NCI-H1436 treated with DMSO at 0.1 percent for 48 hours (cell line): Measurements from ENCODE around the gene G3BP1.
"Not testable (repeated sequence)": the region's sequence is repeated elsewhere in the genome, so short reads cannot be mapped to it uniquely, and the experiment has no call there.

Experiments
- DNase-seq: peaks from one replicate; lab custom pipeline; 2025; lab: John Stamatoyannopoulos, UW

The G3BP1 gene

DNA sequence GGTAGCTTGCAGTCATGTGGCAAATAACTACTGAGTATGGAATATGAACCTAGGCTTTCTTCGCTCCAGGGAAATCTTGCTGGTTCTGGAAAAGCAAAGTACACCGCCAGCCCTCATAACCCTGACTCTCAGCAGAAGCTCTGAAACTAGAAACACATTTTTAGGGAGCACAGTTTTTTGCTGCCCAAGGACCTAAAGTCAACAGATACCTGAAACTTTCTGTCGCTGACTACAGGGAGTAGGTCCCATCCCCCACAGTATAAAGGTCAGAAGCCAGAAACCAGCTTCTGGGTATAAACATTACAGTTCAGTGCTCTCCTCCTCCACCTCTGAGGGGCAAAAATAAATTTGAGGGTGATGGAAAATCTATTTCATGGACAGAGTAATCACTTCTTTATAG is 16.4 kb upstream of the G3BP1 start:
- DNase-seq, result no peak

DNA sequence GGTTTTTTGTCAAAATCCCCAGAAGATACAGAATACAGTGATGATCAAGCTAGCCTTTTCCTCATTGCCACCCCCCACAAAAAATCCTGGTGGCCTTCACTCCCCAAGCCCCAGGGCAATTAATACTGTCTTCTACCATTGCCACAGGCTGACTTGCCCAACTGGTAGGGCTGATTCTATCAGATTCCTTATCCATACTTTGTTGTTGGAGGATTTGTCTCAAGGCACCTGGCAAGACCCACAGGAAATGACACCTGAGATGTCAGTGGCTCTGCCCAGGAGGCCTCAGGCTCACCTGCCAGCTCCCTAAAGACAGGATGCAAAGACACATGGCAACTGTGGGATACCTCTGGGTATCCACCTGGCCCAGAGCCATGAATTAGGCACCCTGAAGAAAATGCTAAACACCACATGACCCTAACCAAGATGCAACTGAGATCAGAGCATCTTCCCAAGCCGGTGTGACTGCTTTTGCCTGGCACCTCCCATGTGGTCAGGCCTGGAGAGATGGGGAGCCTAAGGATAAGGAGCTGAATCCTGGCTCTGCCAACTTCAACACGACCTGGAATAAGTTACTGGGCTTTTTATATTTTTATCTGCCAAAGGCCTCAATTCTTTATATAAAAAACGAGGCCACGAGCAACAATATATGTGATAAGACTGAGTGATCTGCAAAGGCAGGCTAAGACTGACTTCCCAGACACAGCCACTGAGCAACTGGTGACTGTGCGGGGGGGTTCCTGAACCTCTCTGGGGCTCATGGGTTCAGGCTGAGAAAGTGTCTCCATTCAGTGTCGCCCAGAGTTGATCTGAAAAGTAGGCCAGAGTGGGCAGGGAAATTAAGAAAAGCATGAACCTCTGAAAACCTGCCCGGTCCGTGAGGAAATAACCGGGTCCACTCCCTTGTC is 14.3 kb upstream of the G3BP1 start:
- DNase-seq, result no peak

DNA sequence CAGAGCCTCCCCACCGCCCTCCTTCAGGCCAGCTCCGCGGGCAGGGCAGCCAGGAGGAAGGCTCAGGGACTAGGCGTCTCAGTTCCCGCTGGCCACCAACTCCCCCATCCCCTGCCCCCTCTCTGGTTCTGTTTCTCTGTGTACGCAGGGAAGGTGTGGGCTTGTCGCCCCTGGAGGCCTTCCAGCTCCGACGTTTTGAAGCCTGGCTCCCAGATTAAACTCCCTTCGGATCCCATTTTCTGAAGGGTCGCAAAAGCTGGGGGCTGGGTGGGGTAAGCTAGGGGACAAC is 13.7 kb upstream of the G3BP1 start:
- no peak for DNase-seq

DNA sequence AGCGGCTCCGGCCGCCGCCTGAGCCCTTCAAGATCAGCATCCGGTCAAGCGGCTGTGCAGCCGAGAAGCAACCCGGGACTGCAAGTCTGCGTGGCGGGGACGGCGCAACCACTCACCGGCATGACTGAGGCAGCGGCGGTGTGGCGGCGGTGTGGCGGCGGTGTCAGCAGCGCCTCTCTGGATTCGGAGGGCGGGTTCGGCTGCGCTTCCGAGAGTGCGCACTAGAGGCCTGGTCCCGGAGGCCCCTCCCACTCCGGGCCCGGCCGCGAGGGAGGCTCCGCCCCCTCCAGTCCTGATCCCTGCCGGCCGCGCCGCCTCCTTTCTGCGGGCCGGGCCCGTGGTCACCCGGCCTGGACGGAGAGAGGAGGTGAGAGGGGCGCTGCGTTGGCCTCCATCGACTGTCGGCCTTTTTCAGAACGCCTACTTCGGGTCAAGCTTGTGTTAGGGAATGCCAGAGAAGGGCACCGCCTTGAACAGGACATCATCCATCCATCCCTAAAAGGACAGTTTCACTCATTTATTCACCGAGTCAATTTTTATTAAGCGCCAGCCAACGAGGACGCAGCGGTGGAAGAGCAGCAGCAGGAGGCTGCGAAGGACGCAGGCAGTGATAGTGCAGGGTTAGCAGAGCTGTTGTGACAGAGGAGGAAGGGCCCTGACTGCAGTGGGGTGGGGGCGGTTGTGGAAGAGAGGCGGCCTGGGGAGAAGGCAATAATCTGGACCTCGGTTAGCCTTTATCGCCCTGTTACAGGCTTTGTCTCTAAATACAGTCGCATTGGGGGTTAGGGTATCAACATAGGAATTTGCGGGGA is 13.1 kb upstream of the G3BP1 start, which contains the start of gene ATOX1:
ATOX1 (minus strand) TSS at position 202 of the 812 bp plus-strand sequence; CDS start at position 122, 80 bp downstream.
- no peak for DNase-seq

DNA sequence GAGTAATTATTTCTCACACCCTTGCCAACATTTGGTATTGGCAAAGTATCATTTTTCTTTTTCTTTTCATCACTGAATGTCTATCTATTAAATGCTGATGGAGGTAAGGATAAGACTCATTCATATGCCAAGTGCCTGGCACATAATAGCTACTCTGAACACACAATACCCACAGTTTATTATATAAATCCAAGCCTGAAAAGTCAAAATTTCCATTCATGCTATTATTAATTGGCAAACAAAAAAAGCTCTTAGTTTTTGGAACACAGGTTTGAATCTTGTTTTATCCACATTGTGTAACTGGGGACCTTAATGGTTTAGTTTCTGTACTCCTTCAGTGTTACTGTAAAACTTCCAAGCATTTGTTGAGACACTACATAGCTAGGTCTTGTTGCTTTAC is 7.0 kb upstream of the G3BP1 start:
- no peak for DNase-seq

DNA sequence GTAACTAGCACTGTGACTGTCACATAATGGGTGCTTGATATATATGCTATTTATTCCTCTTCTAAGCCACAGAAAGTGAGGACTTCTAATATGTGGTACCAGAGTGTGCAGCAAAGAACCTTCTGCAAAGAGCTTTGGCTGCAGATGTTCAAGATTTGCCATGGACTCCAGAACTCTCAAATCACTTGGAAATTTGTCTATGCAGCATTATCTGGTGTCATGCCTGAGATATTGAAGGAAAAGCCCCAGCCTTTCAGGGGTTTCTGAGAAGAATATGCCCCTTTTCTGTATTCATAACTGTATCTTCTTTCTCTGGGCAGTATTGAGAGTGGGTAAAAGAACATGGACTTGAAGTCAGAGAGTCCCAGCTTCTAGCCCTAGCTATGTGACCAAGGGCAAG is 4.8 kb upstream of the G3BP1 start:
- DNase-seq, result no peak

DNA sequence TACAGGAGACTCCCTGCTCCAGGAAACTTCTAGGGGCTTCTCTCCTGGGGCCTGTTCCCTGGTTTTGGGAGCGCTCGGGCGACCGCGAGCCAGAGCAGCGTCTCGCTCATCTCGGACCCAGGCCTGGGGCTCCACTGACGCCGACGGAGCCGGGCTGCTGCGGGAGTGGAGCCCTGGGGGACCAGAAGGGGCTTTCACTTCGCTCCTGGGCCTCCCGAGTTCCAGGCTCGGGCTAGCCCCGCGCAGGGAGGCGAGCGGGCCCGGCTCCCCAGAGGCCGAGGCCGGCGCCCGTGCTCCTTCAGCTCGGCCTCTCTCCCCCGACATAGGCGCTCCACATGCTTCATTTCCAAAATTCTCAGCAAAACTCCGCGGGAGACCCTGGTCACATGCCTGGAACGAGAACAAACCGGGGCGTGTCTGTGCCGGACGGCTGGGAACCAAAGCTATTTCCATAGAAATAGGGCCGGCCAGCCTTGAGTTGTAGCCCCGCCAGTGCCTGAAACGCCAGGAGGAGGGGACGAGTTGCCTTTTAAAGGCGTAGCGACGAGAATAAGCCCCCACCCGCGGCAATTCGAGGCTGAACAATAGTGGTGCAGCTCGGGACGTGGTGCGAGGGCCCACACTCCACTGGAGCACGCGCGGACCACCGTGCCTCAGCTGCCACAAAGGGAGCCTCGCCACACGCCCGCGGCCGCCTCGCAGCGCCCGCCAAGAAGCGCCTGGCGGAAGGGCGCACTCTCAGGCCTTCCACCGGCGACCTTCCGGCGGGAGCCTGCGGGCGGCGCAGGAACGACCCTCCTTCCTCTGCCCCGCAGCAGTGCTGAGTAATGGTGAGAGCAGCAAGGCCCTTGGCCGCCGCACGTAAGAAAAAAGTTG is 1.1 kb upstream of the G3BP1 start:
- DNase-seq, result no peak

DNA sequence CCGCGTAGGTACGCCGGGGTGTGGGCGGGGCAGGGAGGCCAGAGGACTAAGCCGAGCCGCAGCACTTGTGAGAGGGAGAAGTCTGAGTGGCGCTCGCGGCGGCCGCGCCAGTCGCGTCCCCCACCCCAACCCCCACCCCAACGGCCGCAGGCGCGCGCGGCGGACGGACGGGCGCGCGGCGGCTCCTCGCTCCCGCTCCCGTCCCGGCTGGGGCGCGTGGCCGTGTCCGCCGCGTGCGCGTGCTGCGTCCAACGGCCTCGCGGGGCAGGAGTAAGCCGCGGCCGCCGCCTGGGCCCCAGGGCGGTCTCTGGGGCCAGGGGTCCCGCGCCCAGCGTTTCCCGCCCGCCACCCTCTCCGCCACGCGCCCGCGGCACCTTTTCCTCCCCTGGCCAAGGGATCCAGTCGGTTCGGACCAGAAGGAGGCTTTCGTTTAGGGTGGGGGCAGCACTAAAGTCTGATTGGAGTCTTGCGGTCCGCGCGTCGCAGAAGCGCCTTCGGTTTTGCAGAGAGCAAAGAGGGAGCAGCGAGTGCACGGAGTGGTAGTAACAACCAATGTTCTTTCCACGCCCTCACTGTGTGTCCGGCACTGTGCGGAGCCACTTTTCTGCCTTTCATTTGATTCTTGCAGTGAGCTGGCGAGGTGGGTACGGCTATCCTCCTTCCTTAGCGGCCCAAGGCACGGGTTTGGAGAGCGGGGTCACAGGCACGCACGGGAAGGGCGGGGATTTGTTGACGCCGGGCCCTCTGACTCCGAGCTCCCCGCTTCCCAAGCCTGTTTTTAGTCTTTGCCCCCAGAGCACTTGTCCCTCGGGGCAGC is 483 bp downstream of the G3BP1 start:
- DNase-seq, result no peak

DNA sequence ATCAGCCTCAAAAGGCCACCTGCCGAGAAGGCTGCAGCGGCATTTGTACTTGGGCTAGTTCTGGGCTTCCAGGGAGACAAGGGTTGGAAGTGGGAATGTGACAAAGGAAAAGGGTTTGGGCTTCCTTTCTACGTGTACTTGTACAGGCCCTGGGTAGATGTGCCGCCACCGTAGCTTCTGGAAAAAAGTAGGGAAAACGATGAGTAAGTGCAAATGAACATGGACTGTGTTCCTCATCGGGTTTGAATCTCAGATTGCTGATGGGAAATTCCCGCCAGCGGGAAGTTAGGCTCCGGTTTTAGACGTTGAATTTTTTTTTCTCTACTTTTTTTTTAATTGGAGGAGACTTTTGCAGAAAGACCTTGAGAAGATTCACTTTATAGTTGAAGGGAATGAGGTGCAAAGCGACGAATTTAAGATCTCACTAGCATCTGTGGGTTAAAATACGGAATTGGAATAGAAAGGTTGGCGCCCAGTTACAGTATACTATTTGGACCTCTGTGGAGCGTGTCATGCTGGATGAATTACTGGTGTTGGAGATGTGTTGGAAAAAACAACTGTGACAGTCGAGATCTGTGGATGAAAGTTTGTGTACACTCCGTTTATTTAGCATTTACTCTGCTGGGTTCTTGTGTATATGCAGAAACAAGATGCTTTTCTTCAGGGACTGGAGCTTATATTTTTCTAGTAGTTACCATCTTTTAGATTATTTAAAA is 1.2 kb downstream of the G3BP1 start:
- DNase-seq, result no peak

DNA sequence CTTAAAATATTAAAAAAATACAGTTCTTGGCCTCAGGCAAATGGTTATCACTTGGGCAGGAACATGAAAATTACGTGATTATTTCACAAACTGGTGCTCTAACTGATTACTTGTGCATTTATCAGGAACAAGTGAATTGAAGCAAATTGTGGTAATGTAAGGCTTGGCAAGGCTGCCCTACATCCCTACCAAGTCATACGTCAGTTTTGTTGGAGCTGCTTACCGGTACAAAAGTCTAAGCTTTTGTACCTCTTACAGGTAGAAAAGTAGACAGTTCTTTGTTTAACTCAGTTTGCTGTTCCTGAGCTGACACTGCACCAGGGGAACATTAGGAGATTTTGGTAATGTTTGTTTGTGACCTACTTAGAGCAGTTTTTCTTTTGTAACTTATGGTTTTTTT is 2.2 kb downstream of the G3BP1 start:
- DNase-seq, result no peak

DNA sequence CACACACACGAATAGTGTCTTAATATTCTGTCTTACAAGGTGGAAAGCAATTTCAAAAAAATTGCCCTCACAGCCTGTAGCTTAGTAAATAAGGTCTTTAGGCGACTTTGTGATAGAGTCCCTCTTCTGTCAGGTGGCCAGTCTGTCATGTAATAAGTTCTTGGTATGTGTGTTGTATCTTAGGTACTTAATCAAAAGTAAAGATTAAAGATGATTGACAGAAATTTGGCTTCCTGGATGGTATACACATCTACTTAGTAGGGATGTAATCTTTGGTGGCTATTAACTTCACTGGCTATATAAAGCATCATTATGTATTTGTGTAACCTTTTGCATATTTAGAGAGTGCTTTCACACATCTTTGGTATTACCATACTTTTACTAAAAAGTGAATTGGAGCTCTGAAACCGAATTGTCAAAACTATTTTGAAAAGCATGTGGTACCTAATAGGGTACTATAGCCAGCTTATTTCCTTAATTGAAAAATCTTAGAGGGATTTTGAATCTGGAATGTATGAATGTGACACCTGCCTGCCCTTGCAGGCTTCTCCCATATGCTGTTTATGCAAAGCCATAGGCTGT is 3.4 kb downstream of the G3BP1 start:
- no peak for DNase-seq

DNA sequence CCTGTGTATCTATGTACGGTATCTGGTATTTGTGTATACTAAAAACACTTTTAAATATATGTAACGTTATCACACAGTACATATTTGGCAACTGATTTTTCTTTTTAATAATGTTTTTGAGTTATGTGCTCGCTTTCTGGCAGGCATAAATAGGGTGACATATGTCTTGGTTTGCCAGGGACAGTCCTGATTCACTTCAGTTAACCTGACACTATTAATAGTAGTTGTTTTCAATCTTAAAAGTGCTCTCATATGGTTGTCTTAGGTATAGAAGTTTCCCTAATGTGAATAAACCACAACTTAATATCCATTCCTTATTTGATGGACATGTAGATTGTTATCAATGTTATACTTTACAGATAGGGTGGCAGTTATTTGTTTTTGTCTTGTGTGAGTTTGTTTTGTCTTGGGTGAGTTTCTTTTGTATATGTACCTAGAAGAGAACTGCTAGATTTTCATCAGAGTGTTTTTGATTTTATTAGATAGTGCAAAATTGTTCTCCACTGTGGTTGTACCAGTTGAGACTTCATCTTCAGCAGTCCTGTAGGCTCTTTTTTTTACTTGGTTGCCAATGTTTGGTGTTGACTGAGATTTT is 7.9 kb downstream of the G3BP1 start:
- DNase-seq, result no peak

DNA sequence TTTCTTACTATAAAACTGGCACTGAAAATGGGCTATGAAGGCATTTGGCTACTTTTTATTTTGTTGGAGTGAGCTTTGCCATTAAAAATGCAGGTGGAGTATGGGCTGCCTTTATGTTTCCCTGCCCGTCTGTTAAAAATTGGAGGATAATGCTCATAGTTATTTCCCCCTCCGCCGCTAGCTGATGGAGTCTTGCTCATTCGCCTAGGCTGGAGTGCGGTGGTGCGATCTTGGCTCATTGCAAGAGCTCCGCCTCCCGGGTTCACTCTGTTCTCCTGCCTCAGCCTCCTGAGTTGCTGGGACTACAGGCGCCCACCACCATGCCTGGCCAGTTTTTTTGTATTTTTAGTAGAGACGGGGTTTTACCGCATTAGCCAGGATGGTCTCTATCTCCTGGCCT is 8.6 kb downstream of the G3BP1 start:
- DNase-seq, result no peak

DNA sequence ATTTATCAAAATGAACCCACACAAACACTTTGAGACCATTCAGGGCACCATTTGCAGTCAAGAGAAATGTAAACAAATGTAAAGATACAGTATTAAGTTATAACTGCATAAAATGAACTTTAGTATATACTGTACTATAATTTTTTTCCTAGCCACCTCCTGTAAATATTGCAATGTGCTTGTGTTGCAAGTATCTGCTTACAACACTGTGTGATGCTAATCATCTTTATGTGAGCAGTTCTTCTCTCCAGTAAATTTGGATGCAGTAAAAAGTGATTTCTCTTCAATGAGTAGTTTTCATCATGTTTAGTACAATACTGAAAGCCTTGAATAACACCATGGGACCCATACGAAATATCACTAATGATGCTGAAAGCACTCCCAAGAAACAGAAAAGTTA is 9.4 kb downstream of the G3BP1 start:
- no peak for DNase-seq

DNA sequence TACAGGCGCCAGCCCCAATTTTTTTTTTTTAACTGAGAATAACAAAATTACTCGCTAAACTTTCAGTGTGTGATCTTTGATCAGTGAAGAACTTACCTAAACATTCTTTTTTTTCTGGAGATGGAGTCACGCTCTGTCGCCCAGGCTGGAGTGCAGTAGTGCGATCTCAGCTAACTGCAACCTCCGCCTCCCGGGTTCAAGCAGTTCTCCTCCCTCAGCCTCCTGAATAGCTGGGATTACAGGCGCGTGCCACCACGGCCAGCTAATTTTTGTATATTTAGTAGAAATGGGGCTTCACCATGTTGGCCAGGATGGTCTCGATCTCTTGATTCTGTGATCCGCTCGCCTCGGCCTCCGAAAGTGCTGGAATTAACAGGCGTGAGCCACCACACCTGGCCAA is 11.9 kb downstream of the G3BP1 start:
- not testable (repeated sequence) for DNase-seq

DNA sequence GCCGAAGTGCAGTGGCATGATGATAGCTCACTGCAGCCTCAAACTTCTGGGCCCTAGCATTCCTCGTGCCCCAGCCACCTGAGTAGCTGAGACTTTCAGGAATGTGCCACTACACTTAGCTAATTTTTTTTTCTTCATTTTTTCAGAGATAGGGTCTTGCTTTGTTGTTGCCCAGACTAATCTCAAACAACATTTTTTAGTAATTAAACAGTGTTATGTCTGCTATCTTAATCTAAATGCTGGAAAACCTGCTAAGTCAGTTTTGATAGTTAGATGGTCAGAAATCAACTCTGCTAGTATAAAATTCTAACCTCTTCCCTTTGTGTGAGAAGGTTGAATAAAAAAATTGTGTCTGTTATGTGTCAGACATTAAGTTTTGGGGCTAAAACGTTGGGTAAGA is 12.4 kb downstream of the G3BP1 start:
- no peak for DNase-seq

DNA sequence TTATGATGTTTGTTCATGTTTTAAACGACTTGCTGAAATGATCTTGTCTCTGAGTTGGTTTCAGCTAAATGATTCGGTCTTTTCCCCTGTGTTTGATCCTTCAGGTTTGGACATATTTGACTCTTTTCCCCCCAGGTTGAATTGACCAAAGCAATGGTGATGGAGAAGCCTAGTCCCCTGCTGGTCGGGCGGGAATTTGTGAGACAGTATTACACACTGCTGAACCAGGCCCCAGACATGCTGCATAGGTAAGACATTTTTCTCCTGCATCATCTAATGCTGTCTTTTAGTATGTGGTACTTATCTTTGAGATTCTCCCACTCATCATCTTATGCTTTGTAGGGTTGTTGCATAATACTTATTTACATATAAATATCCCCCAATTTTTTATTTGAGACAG is 14.7 kb downstream of the G3BP1 start:
- no peak for DNase-seq

DNA sequence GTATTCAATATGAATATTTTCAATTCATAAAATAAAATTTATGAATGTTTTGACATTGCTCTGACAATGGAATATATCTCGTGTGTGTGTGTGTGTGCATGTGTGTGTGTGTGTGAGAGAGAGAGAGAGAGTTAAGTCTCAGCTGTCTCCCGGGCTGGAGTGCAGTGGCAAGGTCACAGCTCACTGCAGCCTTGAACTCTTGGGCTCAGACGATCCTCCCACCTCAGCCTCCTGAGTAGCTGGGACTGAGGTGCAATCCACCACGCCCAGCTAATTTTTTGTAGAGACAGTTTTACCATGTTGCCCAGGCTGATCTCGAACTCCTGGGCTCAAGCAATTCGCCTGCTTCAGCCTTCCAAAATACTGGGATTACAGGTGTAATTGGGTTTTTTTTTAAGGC is 16.1 kb downstream of the G3BP1 start:
- no peak for DNase-seq

DNA sequence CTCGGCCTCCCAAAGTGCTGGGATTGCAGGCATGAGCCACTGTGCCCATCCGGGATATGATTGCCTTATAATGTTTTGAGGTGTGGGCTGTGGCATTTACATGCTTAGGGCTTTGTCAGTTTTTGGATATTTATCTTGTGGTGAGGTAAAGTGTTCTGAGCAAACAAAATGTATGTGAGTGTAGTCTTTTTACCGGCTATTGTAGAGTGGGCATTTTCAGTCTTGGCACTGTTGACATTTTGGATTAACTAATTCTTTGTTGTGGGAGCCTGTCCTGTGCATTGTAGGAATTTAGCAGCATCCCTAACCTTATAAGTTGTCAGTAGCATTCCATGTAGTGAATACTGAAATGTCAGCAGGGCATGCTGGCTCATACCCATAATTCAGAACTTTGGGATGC is 21.6 kb downstream of the G3BP1 start:
- no peak for DNase-seq

DNA sequence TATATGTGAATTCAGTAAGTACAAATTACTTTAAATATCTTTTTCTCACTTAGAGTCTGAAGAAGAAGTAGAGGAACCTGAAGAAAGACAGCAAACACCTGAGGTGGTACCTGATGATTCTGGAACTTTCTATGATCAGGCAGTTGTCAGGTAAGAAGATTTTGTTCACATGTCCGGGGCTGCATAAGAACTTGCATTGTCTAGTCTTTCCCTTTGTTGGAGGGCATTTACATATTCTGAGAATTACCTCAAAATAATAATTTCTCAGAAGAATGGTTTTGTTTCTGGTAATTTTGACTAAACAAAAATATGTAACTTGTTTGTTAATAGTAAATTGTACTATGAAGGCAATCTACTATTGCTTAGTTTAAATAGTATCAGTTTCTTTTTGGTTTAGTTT is 23.7 kb downstream of the G3BP1 start:
- DNase-seq, result no peak
